ENCODE measurements around the gene CAMK1D. TPM values are rescaled to one million over a fixed set of nuclear protein-coding genes. Genes with fewer than 3 reads are reported as not detected.

CAMK1D gene
- total RNA-seq, 1 experiment from 2014 or later, result 6.3 TPM

GRCh38 chr10:12459762-12460161, 110.4 kb downstream of the CAMK1D start:
- Histone ChIP-seq H3K23ac (ENCODE audit: insufficient read length, low read depth, low read length) (no peak overlapping the region), H3K27ac (ENCODE audit: insufficient read length, low read depth, low read length) (no peak overlapping the region), H3K4me1 (ENCODE audit: insufficient read depth, low read length) (no peaks in the 10 kb centered on the region), H3K56ac (ENCODE audit: insufficient read length, low read depth, low read length) (no peak overlapping the region), H3K14ac (ENCODE audit: insufficient read depth, low read length) (no peak overlapping the region), H2AFZ (ENCODE audit: low read length) (no peak overlapping the region), H3K18ac (ENCODE audit: insufficient read length, low read depth, low read length) (no peak overlapping the region), H3K23me2 (ENCODE audit: insufficient read length, low read depth, low read length, poor library complexity, severe bottlenecking) (no peaks in the 10 kb centered on the region), H3K79me2 (ENCODE audit: insufficient read depth, low read length) (no peaks in the 10 kb centered on the region), H4K91ac (ENCODE audit: insufficient read length, low read depth, low read length) (no peak overlapping the region), H3T11ph (ENCODE audit: low read length) (no peak overlapping the region), H2BK5ac (ENCODE audit: insufficient read length, low read length) (no peak overlapping the region), H3K4ac (ENCODE audit: low read depth, low read length) (no peak overlapping the region), H3K9me3 (ENCODE audit: control insufficient read depth, low read depth, low read length) (no peaks in the 10 kb centered on the region), H2BK120ac (ENCODE audit: low read depth, low read length, poor library complexity, severe bottlenecking) (no peak overlapping the region), H4K5ac (ENCODE audit: insufficient read length, low read depth, low read length) (no peak overlapping the region), H4K8ac (replicated peaks; ENCODE audit: insufficient read length, low read depth, low read length) (no peak overlapping the region), H3K79me1 (ENCODE audit: insufficient read depth, low read depth, low read length, poor library complexity, severe bottlenecking) (no peaks in the 10 kb centered on the region), H4K20me1 (ENCODE audit: control insufficient read depth, insufficient read depth, insufficient read length) (no peaks in the 10 kb centered on the region), H2AK5ac (ENCODE audit: insufficient read length, low read length) (no peak overlapping the region), H2BK20ac (ENCODE audit: low read depth, low read length, poor library complexity, severe bottlenecking) (no peak overlapping the region), H3K27me3 (ENCODE audit: insufficient read depth, low read length) (no peaks in the 10 kb centered on the region), H3K4me2 (ENCODE audit: insufficient read depth, insufficient read length, low read length) (no peak overlapping the region), H3K9ac (ENCODE audit: extremely low read depth, insufficient read length, low read length) (no peak overlapping the region), H2BK15ac (ENCODE audit: low read depth, low read length) (no peak overlapping the region), H2BK12ac (ENCODE audit: insufficient read length, low read depth, low read length) (no peak overlapping the region)
- Mint-ChIP-seq H3K27me3 (ENCODE audit: low read depth) (no peaks in the 10 kb centered on the region), H3K36me3 (ENCODE audit: insufficient read depth in 1 of 3, low read depth in 3 of 3) (no peaks in the 10 kb centered on the region), H3K4me3 (no peak overlapping the region), H3K27ac (no peak overlapping the region), H3K9me3 (no peaks in the 10 kb centered on the region), H3K4me1 (peaks cover 6 to 9% of the 10 kb centered on the region in 2 experiments)
- DNase-seq, result no peak
- TF ChIP-seq, protein P1, sequence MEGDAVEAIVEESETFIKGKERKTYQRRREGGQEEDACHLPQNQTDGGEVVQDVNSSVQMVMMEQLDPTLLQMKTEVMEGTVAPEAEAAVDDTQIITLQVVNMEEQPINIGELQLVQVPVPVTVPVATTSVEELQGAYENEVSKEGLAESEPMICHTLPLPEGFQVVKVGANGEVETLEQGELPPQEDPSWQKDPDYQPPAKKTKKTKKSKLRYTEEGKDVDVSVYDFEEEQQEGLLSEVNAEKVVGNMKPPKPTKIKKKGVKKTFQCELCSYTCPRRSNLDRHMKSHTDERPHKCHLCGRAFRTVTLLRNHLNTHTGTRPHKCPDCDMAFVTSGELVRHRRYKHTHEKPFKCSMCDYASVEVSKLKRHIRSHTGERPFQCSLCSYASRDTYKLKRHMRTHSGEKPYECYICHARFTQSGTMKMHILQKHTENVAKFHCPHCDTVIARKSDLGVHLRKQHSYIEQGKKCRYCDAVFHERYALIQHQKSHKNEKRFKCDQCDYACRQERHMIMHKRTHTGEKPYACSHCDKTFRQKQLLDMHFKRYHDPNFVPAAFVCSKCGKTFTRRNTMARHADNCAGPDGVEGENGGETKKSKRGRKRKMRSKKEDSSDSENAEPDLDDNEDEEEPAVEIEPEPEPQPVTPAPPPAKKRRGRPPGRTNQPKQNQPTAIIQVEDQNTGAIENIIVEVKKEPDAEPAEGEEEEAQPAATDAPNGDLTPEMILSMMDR (conservative IDR thresholded peaks at IDR 0.05), result no peak
- WGBS (ENCODE audit: extremely low coverage, insufficient read length, low lambda C conversion rate), result no CpG with 5 or more reads among the region's 6 CpGs

All from H9 (cell line).